Measurements from ENCODE around the gene COLQ.

COLQ gene

DNA sequence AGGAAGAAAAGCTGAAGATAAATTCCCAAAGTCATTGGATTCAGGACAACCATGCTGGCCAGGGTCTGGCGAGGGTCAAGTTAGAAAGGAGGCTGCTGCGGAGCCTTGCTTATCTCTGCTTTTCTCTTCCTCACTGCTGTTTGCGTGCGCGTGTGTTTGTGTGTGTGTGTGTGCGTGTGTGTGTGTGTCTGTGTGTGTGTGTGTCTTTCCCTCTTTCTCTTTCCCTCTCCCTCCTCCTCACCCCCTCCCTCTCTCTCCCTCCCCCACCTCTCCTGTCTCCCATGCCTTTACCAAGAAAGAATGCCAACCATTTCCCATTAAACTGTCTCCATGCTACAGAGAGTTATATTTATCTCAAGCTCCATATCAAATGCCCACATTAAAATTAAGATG is at the start of gene COLQ:
TSS of gene COLQ (minus strand) at position 134 of the 393 bp plus-strand sequence. CDS start at position 53, 81 bp downstream.
- no peak within 1 kb of the TSS for H3K27ac ChIP-seq (ENCODE audit: low read depth, low read length)
- no peak within 1 kb of the TSS for H3K4me3 ChIP-seq (ENCODE audit: low read depth in 1 of 2, low read length in 2 of 2)

GRCh38 chr3:15563190-15563589 is 41.7 kb upstream of the COLQ start:
- Histone ChIP-seq H3K4me1 (ENCODE audit: insufficient read depth, low read length) (no peaks in the 10 kb centered on the region), H3K4me3 (ENCODE audit: low read depth in 1 of 2, low read length in 2 of 2) (no peak overlapping the region), H3K36me3 (ENCODE audit: insufficient read depth, low read length) (peaks cover 49% of the 10 kb centered on the region), H3K27me3 (ENCODE audit: control insufficient read depth in 1 of 2, insufficient read depth in 2 of 2, low read length in 2 of 2) (no peaks in the 10 kb centered on the region), H3K9ac (ENCODE audit: low read length) (no peak overlapping the region), H3K9me3 (ENCODE audit: low read length) (no peaks in the 10 kb centered on the region), H3K27ac (ENCODE audit: low read depth, low read length) (no peak overlapping the region)

More for the DNA sequence above, at the start of gene COLQ:
- no peaks in the 10 kb centered on the region for H3K9me3 ChIP-seq (ENCODE audit: low read length)
- no peaks in the 10 kb centered on the region for H3K36me3 ChIP-seq (ENCODE audit: insufficient read depth, low read length)
- no peak within 1 kb of the TSS for H3K9ac ChIP-seq (ENCODE audit: low read length)
- H3K4me1 ChIP-seq (ENCODE audit: insufficient read depth, low read length), result peaks cover 14% of the 10 kb centered on the region
- no peaks in the 10 kb centered on the region for H3K27me3 ChIP-seq (ENCODE audit: control insufficient read depth in 1 of 2, insufficient read depth in 2 of 2, low read length in 2 of 2)

DNA sequence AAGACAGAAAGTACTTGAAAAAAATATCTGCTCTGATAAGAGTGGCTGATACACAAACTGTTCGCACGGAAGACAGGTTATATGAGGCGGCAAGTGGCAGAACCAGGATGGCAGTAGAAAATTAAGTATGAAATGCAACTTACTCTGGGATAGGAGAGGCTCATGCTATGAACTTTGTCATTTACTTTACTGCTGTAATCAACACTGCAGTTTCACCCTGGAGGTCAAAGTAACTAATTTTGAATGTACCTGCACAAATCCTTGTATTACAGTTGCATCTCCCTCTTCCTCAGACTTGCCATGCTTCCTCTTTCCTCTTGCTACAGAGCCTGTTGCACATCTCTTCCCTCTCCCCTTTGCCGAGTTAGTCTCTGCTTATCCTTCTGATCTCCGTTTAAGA is 41.1 kb upstream of the COLQ start:
- Histone ChIP-seq H3K9me3 (ENCODE audit: low read length) (no peaks in the 10 kb centered on the region), H3K27ac (ENCODE audit: low read depth, low read length) (no peak overlapping the region), H3K4me1 (ENCODE audit: insufficient read depth, low read length) (peaks cover 3% of the 10 kb centered on the region), H3K27me3 (ENCODE audit: control insufficient read depth in 1 of 2, insufficient read depth in 2 of 2, low read length in 2 of 2) (no peaks in the 10 kb centered on the region), H3K9ac (ENCODE audit: low read length) (no peak overlapping the region), H3K36me3 (ENCODE audit: insufficient read depth, low read length) (peaks cover 43% of the 10 kb centered on the region), H3K4me3 (ENCODE audit: low read depth in 1 of 2, low read length in 2 of 2) (no peak overlapping the region)

DNA sequence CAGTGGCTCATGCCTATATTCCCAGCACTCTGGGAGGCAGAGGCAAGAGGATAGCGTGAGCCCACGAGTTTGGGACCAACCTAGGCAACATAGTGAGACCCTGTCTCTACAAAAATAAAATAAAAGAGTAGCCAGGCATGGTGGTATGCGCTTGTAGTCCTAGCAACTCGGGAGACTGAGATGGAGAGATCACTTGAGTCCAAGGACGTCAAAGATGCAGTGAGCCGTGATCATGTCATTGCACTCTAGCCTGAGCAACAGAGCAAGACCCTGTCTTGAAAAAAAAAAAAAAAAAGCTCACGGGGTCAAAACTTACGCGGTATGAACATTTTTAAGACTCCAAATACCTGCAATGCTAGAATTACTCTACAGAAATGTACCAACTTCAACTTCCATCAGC is 37.1 kb upstream of the COLQ start:
- Histone ChIP-seq H3K27ac (ENCODE audit: low read depth, low read length) (no peak overlapping the region), H3K9ac (ENCODE audit: low read length) (no peak overlapping the region), H3K9me3 (ENCODE audit: low read length) (no peaks in the 10 kb centered on the region), H3K4me1 (ENCODE audit: insufficient read depth, low read length) (peaks cover 6% of the 10 kb centered on the region), H3K36me3 (ENCODE audit: insufficient read depth, low read length) (peaks cover 12% of the 10 kb centered on the region), H3K27me3 (ENCODE audit: control insufficient read depth in 1 of 2, insufficient read depth in 2 of 2, low read length in 2 of 2) (no peaks in the 10 kb centered on the region), H3K4me3 (ENCODE audit: low read depth in 1 of 2, low read length in 2 of 2) (no peak overlapping the region)

- Histone ChIP-seq H3K36me3 (ENCODE audit: insufficient read depth, low read length) (peaks cover 1% of the 10 kb centered on the region), H3K27me3 (ENCODE audit: control insufficient read depth in 1 of 2, insufficient read depth in 2 of 2, low read length in 2 of 2) (no peaks in the 10 kb centered on the region), H3K4me3 (ENCODE audit: low read depth in 1 of 2, low read length in 2 of 2) (no peak overlapping the region), H3K9me3 (ENCODE audit: low read length) (no peaks in the 10 kb centered on the region), H3K4me1 (ENCODE audit: insufficient read depth, low read length) (peaks cover 6% of the 10 kb centered on the region), H3K27ac (ENCODE audit: low read depth, low read length) (no peak overlapping the region), H3K9ac (ENCODE audit: low read length) (no peak overlapping the region)
Measured at GRCh38 chr3:15557511-15557946, 36.0 kb upstream of the COLQ start.

- H3K9me3 ChIP-seq (ENCODE audit: low read length), result no peaks in the 10 kb centered on the region
- peaks cover 6% of the 10 kb centered on the region for H3K4me1 ChIP-seq (ENCODE audit: insufficient read depth, low read length)
- no peaks in the 10 kb centered on the region for H3K27me3 ChIP-seq (ENCODE audit: control insufficient read depth in 1 of 2, insufficient read depth in 2 of 2, low read length in 2 of 2)
- no peak overlapping the region for H3K27ac ChIP-seq (ENCODE audit: low read depth, low read length)
- H3K36me3 ChIP-seq (ENCODE audit: insufficient read depth, low read length), result no peaks in the 10 kb centered on the region
- H3K4me3 ChIP-seq (ENCODE audit: low read depth in 1 of 2, low read length in 2 of 2), result no peak overlapping the region
- no peak overlapping the region for H3K9ac ChIP-seq (ENCODE audit: low read length)
Measured at GRCh38 chr3:15556512-15556911, 35.0 kb upstream of the COLQ start.

DNA sequence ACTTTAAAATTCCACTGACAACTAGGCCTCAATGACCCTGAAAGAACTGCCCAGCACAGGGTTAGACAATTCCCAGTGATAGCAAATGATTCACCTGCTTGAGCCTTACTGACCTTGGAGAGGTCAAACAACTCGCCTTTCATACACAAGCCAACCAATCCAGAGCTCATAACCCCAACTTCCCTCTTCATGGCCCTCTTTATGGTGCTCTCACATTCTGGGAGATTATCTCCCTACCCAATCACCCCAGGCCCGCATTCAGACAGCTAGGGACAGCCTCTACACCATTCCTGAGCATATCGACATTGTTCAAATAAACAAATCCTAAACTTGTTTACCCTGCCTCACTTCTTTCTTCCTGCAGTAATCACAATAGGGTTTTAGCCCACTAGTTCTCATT is 32.2 kb upstream of the COLQ start:
- Histone ChIP-seq H3K9ac (ENCODE audit: low read length) (no peak overlapping the region), H3K27ac (ENCODE audit: low read depth, low read length) (no peak overlapping the region), H3K4me1 (ENCODE audit: insufficient read depth, low read length) (peaks cover 6% of the 10 kb centered on the region), H3K4me3 (ENCODE audit: low read depth in 1 of 2, low read length in 2 of 2) (no peak overlapping the region), H3K27me3 (ENCODE audit: control insufficient read depth in 1 of 2, insufficient read depth in 2 of 2, low read length in 2 of 2) (no peaks in the 10 kb centered on the region), H3K36me3 (ENCODE audit: insufficient read depth, low read length) (no peaks in the 10 kb centered on the region), H3K9me3 (ENCODE audit: low read length) (no peaks in the 10 kb centered on the region)

- H3K9me3 ChIP-seq (ENCODE audit: low read length), result no peaks in the 10 kb centered on the region
- H3K36me3 ChIP-seq (ENCODE audit: insufficient read depth, low read length), result no peaks in the 10 kb centered on the region
- H3K27me3 ChIP-seq (ENCODE audit: control insufficient read depth in 1 of 2, insufficient read depth in 2 of 2, low read length in 2 of 2), result no peaks in the 10 kb centered on the region
- no peaks in the 10 kb centered on the region for H3K4me1 ChIP-seq (ENCODE audit: insufficient read depth, low read length)
- no peak overlapping the region for H3K27ac ChIP-seq (ENCODE audit: low read depth, low read length)
- H3K4me3 ChIP-seq (ENCODE audit: low read depth in 1 of 2, low read length in 2 of 2), result no peak overlapping the region
- no peak overlapping the region for H3K9ac ChIP-seq (ENCODE audit: low read length)
Measured at GRCh38 chr3:15551902-15552301, 30.4 kb upstream of the COLQ start.

- no peak overlapping the region for H3K4me3 ChIP-seq (ENCODE audit: low read depth in 1 of 2, low read length in 2 of 2)
- H3K27ac ChIP-seq (ENCODE audit: low read depth, low read length), result no peak overlapping the region
- H3K9me3 ChIP-seq (ENCODE audit: low read length), result no peaks in the 10 kb centered on the region
- H3K27me3 ChIP-seq (ENCODE audit: control insufficient read depth in 1 of 2, insufficient read depth in 2 of 2, low read length in 2 of 2), result no peaks in the 10 kb centered on the region
- H3K4me1 ChIP-seq (ENCODE audit: insufficient read depth, low read length), result no peaks in the 10 kb centered on the region
- H3K9ac ChIP-seq (ENCODE audit: low read length), result no peak overlapping the region
- no peaks in the 10 kb centered on the region for H3K36me3 ChIP-seq (ENCODE audit: insufficient read depth, low read length)
Measured at GRCh38 chr3:15549846-15550245, 28.3 kb upstream of the COLQ start.

DNA sequence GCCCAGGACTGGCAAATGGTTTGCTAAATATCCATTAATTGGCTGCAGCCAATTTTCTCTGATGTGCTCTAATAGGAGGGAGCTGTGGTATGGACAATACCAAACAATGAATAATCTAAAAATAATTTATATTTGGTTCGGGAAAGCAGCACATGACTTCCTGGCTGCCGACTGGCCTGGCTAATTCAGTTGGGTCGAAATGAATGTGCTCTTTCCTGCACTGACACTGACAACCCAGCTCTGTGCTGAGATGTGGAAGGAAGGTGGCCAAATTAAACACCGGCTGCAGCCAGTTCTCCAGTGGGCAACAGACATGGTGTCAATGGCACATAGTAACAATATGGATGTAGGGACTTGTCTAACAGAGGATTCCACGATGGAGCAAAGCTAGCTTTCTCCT is 21.1 kb upstream of the COLQ start:
- Histone ChIP-seq H3K9ac (ENCODE audit: low read length) (no peak overlapping the region), H3K4me1 (ENCODE audit: insufficient read depth, low read length) (no peaks in the 10 kb centered on the region), H3K4me3 (ENCODE audit: low read depth in 1 of 2, low read length in 2 of 2) (no peak overlapping the region), H3K9me3 (ENCODE audit: low read length) (no peaks in the 10 kb centered on the region), H3K27ac (ENCODE audit: low read depth, low read length) (no peak overlapping the region), H3K36me3 (ENCODE audit: insufficient read depth, low read length) (no peaks in the 10 kb centered on the region), H3K27me3 (ENCODE audit: control insufficient read depth in 1 of 2, insufficient read depth in 2 of 2, low read length in 2 of 2) (no peaks in the 10 kb centered on the region)

DNA sequence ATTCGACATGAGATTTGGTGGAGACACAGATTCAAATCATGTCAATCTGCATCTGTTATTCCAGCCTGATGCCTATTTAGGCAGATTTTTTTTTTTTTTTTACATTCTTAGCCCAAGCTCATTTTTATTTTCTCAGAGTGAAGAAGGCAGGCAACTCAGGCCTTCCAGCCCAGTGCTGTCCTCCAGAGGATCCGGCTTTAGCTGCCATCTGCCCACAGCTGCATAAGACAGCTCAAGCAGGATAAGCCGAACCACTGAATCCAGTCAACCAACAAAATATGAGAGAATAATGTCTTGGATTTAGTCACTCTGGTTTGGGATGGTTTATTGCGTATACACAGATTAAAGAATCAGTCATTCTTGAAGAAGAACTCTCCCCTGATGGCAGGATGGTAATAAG is 19.9 kb upstream of the COLQ start:
- H3K4me1 ChIP-seq (ENCODE audit: insufficient read depth, low read length), result no peaks in the 10 kb centered on the region
- no peaks in the 10 kb centered on the region for H3K36me3 ChIP-seq (ENCODE audit: insufficient read depth, low read length)
- no peak overlapping the region for H3K9ac ChIP-seq (ENCODE audit: low read length)

GRCh38 chr3:15539066-15539465 is 17.6 kb upstream of the COLQ start:
- no peaks in the 10 kb centered on the region for H3K36me3 ChIP-seq (ENCODE audit: insufficient read depth, low read length)
- H3K27ac ChIP-seq (ENCODE audit: low read depth, low read length), result no peak overlapping the region
- H3K4me1 ChIP-seq (ENCODE audit: insufficient read depth, low read length), result no peaks in the 10 kb centered on the region
- H3K9ac ChIP-seq (ENCODE audit: low read length), result no peak overlapping the region
- no peaks in the 10 kb centered on the region for H3K9me3 ChIP-seq (ENCODE audit: low read length)
- no peak overlapping the region for H3K4me3 ChIP-seq (ENCODE audit: low read depth in 1 of 2, low read length in 2 of 2)
- no peaks in the 10 kb centered on the region for H3K27me3 ChIP-seq (ENCODE audit: control insufficient read depth in 1 of 2, insufficient read depth in 2 of 2, low read length in 2 of 2)

More for the DNA sequence above, 19.9 kb upstream of the COLQ start:
- Histone ChIP-seq H3K9me3 (ENCODE audit: low read length) (no peaks in the 10 kb centered on the region), H3K27me3 (ENCODE audit: control insufficient read depth in 1 of 2, insufficient read depth in 2 of 2, low read length in 2 of 2) (no peaks in the 10 kb centered on the region), H3K27ac (ENCODE audit: low read depth, low read length) (no peak overlapping the region), H3K4me3 (ENCODE audit: low read depth in 1 of 2, low read length in 2 of 2) (no peak overlapping the region)

Measured in muscle layer of colon (tissue), 2 donors.